Panc1 (cell line): ENCODE data around the gene ESR1. TPM values are rescaled to one million over a fixed set of nuclear protein-coding genes. Genes with fewer than 3 reads are reported as not detected.

Source experiments
- ATAC-seq: fragments of 200-7000 bp; cut with Tn5 transposase; 2 replicates; pipeline ENCODE4 v1.9.1; 2020; ENCODE audit warnings: mild to moderate bottlenecking, moderate library complexity
- BruUV-seq: library from RNA; stranded (reverse); fragments of 400-500 nt; replicated peaks from 2 replicates; lab custom pipeline; 2021; lab: Mats Ljungman, UMichigan
- CTCF ChIA-PET: fragments of 300-600 bp; sonication (Branson Sonifier 250); formaldehyde crosslinking; loops from one replicate; lab custom pipeline; 2022; ENCODE audit warnings: antibody characterized with exemption; lab: Charles Lee
- POLR2A ChIA-PET: fragments of 300-600 bp; sonication (Branson Sonifier 250); formaldehyde crosslinking; loops from one replicate; lab custom pipeline; 2022; ENCODE audit warnings: antibody characterized with exemption; lab: Charles Lee
- DNase-seq: peaks from one replicate; pipeline ENCODE4 v3.0.0-alpha.2; 2010; ENCODE audit warnings: low read depth, low spot score
- H3K27ac ChIP-seq: 2 replicates; pipeline ENCODE4 v1.5.1; 2011; ENCODE audit warnings: mild to moderate bottlenecking, low read length, inconsistent platforms
- H3K27me3 ChIP-seq: fragments of 200-500 bp; sonication (Bioruptor generic); 2 replicates; pipeline ENCODE4 v1.6.0; 2014; ENCODE audit warnings: low read length, inconsistent platforms; ENCODE audit not compliant: control insufficient read depth, insufficient read depth
- H3K36me3 ChIP-seq: fragments of 200-500 bp; sonication (Bioruptor generic); 2 replicates; pipeline ENCODE4 v1.5.1; 2014; ENCODE audit warnings: inconsistent platforms, mild to moderate bottlenecking, low read length, moderate library complexity; ENCODE audit not compliant: control insufficient read depth, insufficient read depth
- H3K4me1 ChIP-seq: 2 replicates; pipeline ENCODE4 v1.5.1; 2011; ENCODE audit warnings: inconsistent platforms, mild to moderate bottlenecking, low read length, moderate library complexity; ENCODE audit not compliant: control insufficient read depth, insufficient read depth
- H3K4me3 ChIP-seq, 2 experiments: 2 replicates each; pipeline ENCODE4 v1.5.1; 2011 to 2012; ENCODE audit warnings: low read depth in 2 of 2, low read length in 2 of 2, mild to moderate bottlenecking in 2 of 2, inconsistent platforms in 1 of 2, moderate library complexity in 1 of 2
- H3K9me3 ChIP-seq: fragments of 200-500 bp; sonication (Bioruptor generic); 2 replicates; pipeline ENCODE4 v1.5.1; 2014; ENCODE audit warnings: low read depth, mild to moderate bottlenecking, inconsistent platforms, low read length, moderate library complexity; ENCODE audit not compliant: control insufficient read depth, insufficient read depth
- CTCF ChIP-seq: fragments of 450-650 bp; IDR thresholded peaks from 2 replicates; pipeline ENCODE4 v1.5.1; 2017; ENCODE audit warnings: mild to moderate bottlenecking
- POLR2AphosphoS5 ChIP-seq: IDR thresholded peaks from 2 replicates; pipeline ENCODE4 v1.6.1; 2012; ENCODE audit warnings: mild to moderate bottlenecking, low read depth, low read length, moderate library complexity
- REST ChIP-seq, 2 experiments: IDR thresholded peaks; 2 replicates each; pipeline ENCODE4 v1.6.1; 2011 to 2012; ENCODE audit warnings: low read depth in 2 of 2, control low read depth in 1 of 2, low read length in 1 of 2, mild to moderate bottlenecking in 1 of 2, moderate library complexity in 1 of 2; ENCODE audit not compliant: insufficient read depth in 1 of 2
- SIN3A ChIP-seq: IDR thresholded peaks from 2 replicates; pipeline ENCODE4 v1.6.1; 2012; ENCODE audit warnings: low read depth, mild to moderate bottlenecking, low read length, moderate library complexity, borderline replicate concordance; ENCODE audit not compliant: insufficient read depth
- TCF7L2 ChIP-seq: IDR thresholded peaks from 2 replicates; pipeline ENCODE4 v1.6.1; 2011; ENCODE audit warnings: mild to moderate bottlenecking, low read depth, low read length, inconsistent platforms
- in situ Hi-C: cut with HindIII; loops from 2 replicates; pipeline ENCODE4 v1.10.0; 2016; ENCODE audit warnings: low sequenced_read_pairs, low pct_unique_long_range_greater_than_20kb
- intact Hi-C: fragments of 100-400 bp; cut with micrococcal nuclease; formaldehyde crosslinking; loops from one replicate; pipeline ENCODE4 v1.10.0; 2022; ENCODE audit not compliant: unreplicated experiment
- total RNA-seq: library from RNA; stranded (reverse); gene quantifications from one replicate; pipeline ENCODE4 v1.2.1, GENCODE V29; 2021; ENCODE audit not compliant: unreplicated experiment

The ESR1 gene
- total RNA-seq, 1 experiment from 2014 or later: 0.03 TPM

GRCh38 chr6:151869787-151870186 lies 62.3 kb downstream of the ESR1 start:
- Histone ChIP-seq H3K27ac (no peak overlapping the region), H3K9me3 (no peaks in the 10 kb centered on the region), H3K4me1 (no peaks in the 10 kb centered on the region), H3K36me3 (no peaks in the 10 kb centered on the region; the same call in 1 of the 2 replicates), H3K27me3 (no peaks in the 10 kb centered on the region), H3K4me3 (no peak overlapping the region)
- BruUV-seq: no TSS peak
- ChIA-PET POLR2A (no interaction called here), CTCF (no interaction called here)
- intact Hi-C loops (no loop called here), in situ Hi-C loops (no loop called here)
- ATAC-seq (no peak), DNase-seq (no peak)
- TF ChIP-seq TCF7L2 (no peak), REST (IDR thresholded peaks at IDR 0.05; ENCODE audit: insufficient read depth in 1 of 2, low read depth in 2 of 2, low read length in 1 of 2) (no peak), POLR2AphosphoS5 (no peak), CTCF (no peak), SIN3A (no peak)

GRCh38 chr6:151870375-151870774 lies 62.9 kb downstream of the ESR1 start:
- Histone ChIP-seq H3K27me3 (no peaks in the 10 kb centered on the region), H3K36me3 (no peaks in the 10 kb centered on the region; the same call in 1 of the 2 replicates), H3K27ac (no peak overlapping the region), H3K4me1 (no peaks in the 10 kb centered on the region), H3K4me3 (no peak overlapping the region), H3K9me3 (no peaks in the 10 kb centered on the region)
- no TSS peak for BruUV-seq
- intact Hi-C loops (no loop called here), in situ Hi-C loops (no loop called here)
- ChIA-PET CTCF (no interaction called here), POLR2A (no interaction called here)
- no peak for TF ChIP-seq REST (IDR thresholded peaks at IDR 0.05; ENCODE audit: insufficient read depth in 1 of 2, low read depth in 2 of 2, low read length in 1 of 2)
- TF ChIP-seq SIN3A: no peak
- TF ChIP-seq TCF7L2: no peak
- no peak for TF ChIP-seq POLR2AphosphoS5
- TF ChIP-seq CTCF: no peak
- ATAC-seq (no peak), DNase-seq (no peak)
